ENCODE data around the gene FGD5.

DNA sequence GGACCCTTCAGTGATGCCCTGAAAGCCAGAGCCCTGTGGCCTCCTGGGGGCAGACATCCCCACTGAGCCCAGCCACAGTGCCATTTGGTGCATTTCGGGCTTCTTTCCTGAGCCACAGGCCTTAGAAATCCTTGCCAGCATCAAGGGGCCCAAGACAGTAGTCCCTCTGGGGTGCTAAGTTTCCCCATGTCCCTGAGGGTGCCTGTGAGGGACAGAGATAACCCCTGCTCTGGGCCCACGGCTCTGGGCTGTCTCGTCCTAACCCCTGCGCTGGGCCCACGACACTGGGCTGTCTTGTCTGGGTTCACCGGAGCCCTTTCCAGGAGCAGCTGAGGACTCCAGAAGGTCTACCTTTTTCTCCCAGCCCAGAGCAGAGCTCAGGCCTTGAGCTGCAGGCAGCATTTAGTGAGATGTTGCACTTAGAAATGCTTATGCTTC is 45.1 kb upstream of the FGD5 start:
- TF ChIP-seq, protein P1, sequence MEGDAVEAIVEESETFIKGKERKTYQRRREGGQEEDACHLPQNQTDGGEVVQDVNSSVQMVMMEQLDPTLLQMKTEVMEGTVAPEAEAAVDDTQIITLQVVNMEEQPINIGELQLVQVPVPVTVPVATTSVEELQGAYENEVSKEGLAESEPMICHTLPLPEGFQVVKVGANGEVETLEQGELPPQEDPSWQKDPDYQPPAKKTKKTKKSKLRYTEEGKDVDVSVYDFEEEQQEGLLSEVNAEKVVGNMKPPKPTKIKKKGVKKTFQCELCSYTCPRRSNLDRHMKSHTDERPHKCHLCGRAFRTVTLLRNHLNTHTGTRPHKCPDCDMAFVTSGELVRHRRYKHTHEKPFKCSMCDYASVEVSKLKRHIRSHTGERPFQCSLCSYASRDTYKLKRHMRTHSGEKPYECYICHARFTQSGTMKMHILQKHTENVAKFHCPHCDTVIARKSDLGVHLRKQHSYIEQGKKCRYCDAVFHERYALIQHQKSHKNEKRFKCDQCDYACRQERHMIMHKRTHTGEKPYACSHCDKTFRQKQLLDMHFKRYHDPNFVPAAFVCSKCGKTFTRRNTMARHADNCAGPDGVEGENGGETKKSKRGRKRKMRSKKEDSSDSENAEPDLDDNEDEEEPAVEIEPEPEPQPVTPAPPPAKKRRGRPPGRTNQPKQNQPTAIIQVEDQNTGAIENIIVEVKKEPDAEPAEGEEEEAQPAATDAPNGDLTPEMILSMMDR (conservative IDR thresholded peaks at IDR 0.05; ENCODE audit: low read depth in 2 of 2): no peak
- TF ChIP-seq EZH2 (IDR thresholded peaks at IDR 0.05; ENCODE audit: low read depth, unreplicated experiment) (no peak), POLR2AphosphoS5 (IDR thresholded peaks at IDR 0.05; ENCODE audit: low read depth) (no peak), JUNB (IDR thresholded peaks at IDR 0.05; ENCODE audit: unreplicated experiment) (no peak), REST (IDR thresholded peaks at IDR 0.05; ENCODE audit: unreplicated experiment) (no peak), EZH2phosphoT487 (IDR thresholded peaks at IDR 0.05; ENCODE audit: unreplicated experiment) (no peak), CREB1 (CRISPR knock-in tag; IDR thresholded peaks at IDR 0.05; ENCODE audit: low read depth) (no peak), STAT1 (IDR thresholded peaks at IDR 0.05; ENCODE audit: unreplicated experiment) (no peak)
